B cell (primary cell): ENCODE measurements around the gene NDC80. TPM values are rescaled to one million over a fixed set of nuclear protein-coding genes. Genes with fewer than 3 reads are reported as not detected.

Source experiments
- ATAC-seq: fragments of 200-7000 bp; cut with Tn5 transposase; one replicate; pipeline ENCODE4 v1.10.0; 2021; ENCODE audit warnings: low read depth, mild to moderate bottlenecking, moderate number of reproducible peaks, moderate library complexity
- CTCF ChIA-PET: fragments of 350-600 bp; sonication (Branson Sonifier 250); formaldehyde crosslinking; loops from one replicate; lab custom pipeline; 2021; ENCODE audit warnings: antibody characterized with exemption, inconsistent platforms; lab: Charles Lee
- POLR2A ChIA-PET: fragments of 350-600 bp; sonication (Branson Sonifier 250); formaldehyde crosslinking; loops from one replicate; lab custom pipeline; 2021; ENCODE audit warnings: antibody characterized with exemption; lab: Charles Lee
- DNase-seq: peaks from one replicate; pipeline ENCODE4 v3.0.0; 2013
- H2AFZ ChIP-seq: 2 replicates; pipeline ENCODE4 v1.6.1; 2012; ENCODE audit warnings: mild to moderate bottlenecking, low read depth, low read length; ENCODE audit not compliant: insufficient read depth, poor library complexity, severe bottlenecking
- H3K27ac ChIP-seq, 2 donors: 1 replicate in 1 of 2; 2 replicates in 1 of 2; pipeline ENCODE4 v1.5.1; 2012 to 2013; ENCODE audit warnings: low read length in 2 of 2, mild to moderate bottlenecking in 2 of 2, moderate library complexity in 1 of 2
- H3K27me3 ChIP-seq, 4 experiments: fragments of 200-600 bp in 1 of 4; sonication (generic) in 1 of 4; replicated peaks in 1 of 4; 1 replicate in 2 of 4; 2 replicates in 2 of 4; pipeline versions ENCODE4 v1.6.1 to v1.7.0; 2013 to 2016; ENCODE audit warnings: low read length in 3 of 4, mild to moderate bottlenecking in 2 of 4, mixed read lengths in 1 of 4, moderate library complexity in 1 of 4; ENCODE audit not compliant: insufficient read depth in 4 of 4, control insufficient read depth in 3 of 4; ENCODE audit errors: control extremely low read depth in 1 of 4
- H3K36me3 ChIP-seq, 2 experiments: replicated peaks in 1 of 2; 1 replicate in 1 of 2; 2 replicates in 1 of 2; pipeline versions ENCODE4 v1.6.1 to v1.7.1; 2013; ENCODE audit warnings: low read length in 1 of 2; ENCODE audit not compliant: insufficient read depth in 2 of 2, control insufficient read depth in 1 of 2; ENCODE audit errors: control extremely low read depth in 1 of 2, extremely low read depth in 1 of 2
- H3K4me1 ChIP-seq, 2 donors: fragments of 200-600 bp in 1 of 2; sonication (generic) in 1 of 2; 1 replicate in 1 of 2; 2 replicates in 1 of 2; pipeline versions ENCODE4 v1.5.1 to v1.6.1; 2013 to 2017; ENCODE audit warnings: low read length in 2 of 2; ENCODE audit not compliant: control insufficient read depth in 2 of 2, insufficient read depth in 2 of 2
- H3K4me2 ChIP-seq: replicated peaks from 2 replicates; pipeline ENCODE3; 2012; ENCODE audit warnings: mild to moderate bottlenecking, low read depth, low read length; ENCODE audit not compliant: poor library complexity, severe bottlenecking
- H3K4me3 ChIP-seq, 5 experiments: fragments of 200-600 bp in 1 of 5; sonication (generic) in 1 of 5; 1 replicate in 3 of 5; 2 replicates in 2 of 5; pipeline versions ENCODE4 v1.5.1 to v1.7.0; 2011 to 2016; ENCODE audit warnings: low read length in 4 of 5, mild to moderate bottlenecking in 4 of 5, low read depth in 2 of 5, control low read depth in 1 of 5, moderate library complexity in 1 of 5; ENCODE audit not compliant: insufficient read depth in 1 of 5; ENCODE audit errors: control extremely low read depth in 1 of 5, extremely low read depth in 1 of 5
- H3K79me2 ChIP-seq: fragments of 200-600 bp; sonication (generic); one replicate; pipeline ENCODE4 v1.6.0; 2016; ENCODE audit warnings: low read length; ENCODE audit not compliant: control insufficient read depth, insufficient read depth
- H3K9ac ChIP-seq: fragments of 200-600 bp; sonication (generic); 2 replicates; pipeline ENCODE4 v1.6.1; 2017; ENCODE audit warnings: mild to moderate bottlenecking, low read length, moderate library complexity
- H3K9me3 ChIP-seq, 3 donors: one replicate each; pipeline versions ENCODE4 v1.6.1 to v1.7.1; 2013; ENCODE audit warnings: low read length in 2 of 3; ENCODE audit not compliant: control insufficient read depth in 2 of 3, insufficient read depth in 1 of 3; ENCODE audit errors: control extremely low read depth in 1 of 3
- H4K20me1 ChIP-seq: 2 replicates; pipeline ENCODE4 v1.6.0; 2012; ENCODE audit warnings: mild to moderate bottlenecking, low read length; ENCODE audit not compliant: insufficient read depth, control insufficient read depth, poor library complexity, severe bottlenecking
- H3K27ac Mint-ChIP-seq: one replicate; pipeline ENCODE4 v1.8.0; 2021; ENCODE audit warnings: mixed read lengths
- H3K27me3 Mint-ChIP-seq: one replicate; pipeline ENCODE4 v1.8.0; 2021; ENCODE audit warnings: mixed read lengths
- H3K4me1 Mint-ChIP-seq: one replicate; pipeline ENCODE4 v1.8.0; 2021; ENCODE audit warnings: mixed read lengths
- H3K4me3 Mint-ChIP-seq: one replicate; pipeline ENCODE4 v1.8.0; 2021; ENCODE audit warnings: mixed read lengths
- H3K9me3 Mint-ChIP-seq: one replicate; pipeline ENCODE4 v1.8.0; 2022; ENCODE audit warnings: mixed read lengths; ENCODE audit not compliant: insufficient read depth
- EZH2 ChIP-seq: IDR thresholded peaks from 2 replicates; pipeline ENCODE4 v1.6.1; 2012; ENCODE audit warnings: borderline replicate concordance, low read depth, mild to moderate bottlenecking, moderate library complexity, low read length; ENCODE audit not compliant: insufficient read depth, poor library complexity, severe bottlenecking
- WGBS: methylation state at CpG from one replicate; pipeline ENCODE4 v1.1.5; 2013; ENCODE audit warnings: missing lambda C conversion rate; ENCODE audit not compliant: insufficient coverage; 5-methylcytosine and 5-hydroxymethylcytosine counted together
- intact Hi-C: fragments of 100-400 bp; cut with micrococcal nuclease; formaldehyde crosslinking; loops from one replicate; pipeline ENCODE4 v1.10.0; 2022
- polyA plus RNA-seq: library from polyadenylated mRNA; depleted of rRNA; stranded (reverse); fragments of >200 nt; gene quantifications from 2 replicates; pipeline ENCODE4 v1.2.3, GENCODE V29; 2012
- total RNA-seq, 2 donors: library from RNA; stranded (reverse); fragments of 120-200 nt in 1 of 2; gene quantifications; 1 replicate in 1 of 2; 2 replicates in 1 of 2; pipeline versions ENCODE4 v1.2.3 to v1.2.4, GENCODE V29; 2013 to 2022
- TF ChIP-seq, protein P1 (sequence below): fragments of 200-600 bp; IDR thresholded peaks from one replicate; pipeline ENCODE4 v1.8.0; 2022; ENCODE audit warnings: antibody characterized with exemption, mild to moderate bottlenecking

The NDC80 gene
- total and polyA plus RNA-seq, 2 donors (not counting 1 experiment from before 2014, with no cell fraction given): 1.3 to 3.9 TPM

- ATAC-seq: no peak
- WGBS: 100% methylated on average over 2 of the region's 4 CpGs
- TF ChIP-seq, protein P1, sequence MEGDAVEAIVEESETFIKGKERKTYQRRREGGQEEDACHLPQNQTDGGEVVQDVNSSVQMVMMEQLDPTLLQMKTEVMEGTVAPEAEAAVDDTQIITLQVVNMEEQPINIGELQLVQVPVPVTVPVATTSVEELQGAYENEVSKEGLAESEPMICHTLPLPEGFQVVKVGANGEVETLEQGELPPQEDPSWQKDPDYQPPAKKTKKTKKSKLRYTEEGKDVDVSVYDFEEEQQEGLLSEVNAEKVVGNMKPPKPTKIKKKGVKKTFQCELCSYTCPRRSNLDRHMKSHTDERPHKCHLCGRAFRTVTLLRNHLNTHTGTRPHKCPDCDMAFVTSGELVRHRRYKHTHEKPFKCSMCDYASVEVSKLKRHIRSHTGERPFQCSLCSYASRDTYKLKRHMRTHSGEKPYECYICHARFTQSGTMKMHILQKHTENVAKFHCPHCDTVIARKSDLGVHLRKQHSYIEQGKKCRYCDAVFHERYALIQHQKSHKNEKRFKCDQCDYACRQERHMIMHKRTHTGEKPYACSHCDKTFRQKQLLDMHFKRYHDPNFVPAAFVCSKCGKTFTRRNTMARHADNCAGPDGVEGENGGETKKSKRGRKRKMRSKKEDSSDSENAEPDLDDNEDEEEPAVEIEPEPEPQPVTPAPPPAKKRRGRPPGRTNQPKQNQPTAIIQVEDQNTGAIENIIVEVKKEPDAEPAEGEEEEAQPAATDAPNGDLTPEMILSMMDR: no peak
- TF ChIP-seq EZH2: no peak
- ChIA-PET POLR2A (no interaction called here), CTCF (interaction anchor here (0.9 to 1.6 kb wide), 2 partner anchors 8 to 19 kb away, joined by 4 to 7 read pairs; no protein-coding TSS in a partner anchor)
- Histone ChIP-seq H2AFZ (no peak overlapping the region), H3K4me3 (no peak overlapping the region), H3K4me2 (no peak overlapping the region), H3K9ac (no peak overlapping the region), H3K9me3 (no peaks in the 10 kb centered on the region), H4K20me1 (no peaks in the 10 kb centered on the region), H3K4me1 (no peaks in the 10 kb centered on the region), H3K27me3 (no peaks in the 10 kb centered on the region), H3K27ac (no peak overlapping the region), H3K79me2 (peaks cover 3% of the 10 kb centered on the region), H3K36me3 (peaks cover 4 to 9% of the 10 kb centered on the region in 2 experiments)
- H3K27me3 Mint-ChIP-seq: no peaks in the 10 kb centered on the region
- no peak for DNase-seq
- H3K4me1 Mint-ChIP-seq: no peaks in the 10 kb centered on the region
- H3K9me3 Mint-ChIP-seq: no peaks in the 10 kb centered on the region
- H3K4me3 Mint-ChIP-seq: no peak overlapping the region
- no peak overlapping the region for H3K27ac Mint-ChIP-seq
- intact Hi-C loops: no loop called here
Observed at GRCh38 chr18:2555895-2556294, 15.5 kb upstream of the NDC80 start.

GRCh38 chr18:2557536-2557935 lies 13.8 kb upstream of the NDC80 start:
- POLR2A ChIA-PET: no interaction called here
- CTCF ChIA-PET: interaction anchor here (1.1 kb wide), 1 partner anchor 18 kb away, joined by 3 read pairs; no protein-coding TSS in a partner anchor

More at GRCh38 chr18:2557536-2557935, 13.8 kb upstream of the NDC80 start:
- intact Hi-C loops: no loop called here
- ATAC-seq: no peak
- no peaks in the 10 kb centered on the region for H3K27me3 ChIP-seq
- no peak for TF ChIP-seq EZH2
- TF ChIP-seq, protein P1: no peak
- H4K20me1 ChIP-seq: no peaks in the 10 kb centered on the region
- H3K9me3 Mint-ChIP-seq: no peaks in the 10 kb centered on the region
- H3K27ac Mint-ChIP-seq: no peak overlapping the region
- no peak overlapping the region for H3K4me3 Mint-ChIP-seq
- no peak overlapping the region for H3K27ac ChIP-seq
- H3K27me3 Mint-ChIP-seq: no peaks in the 10 kb centered on the region
- H2AFZ ChIP-seq: no peak overlapping the region
- peaks cover 4 to 6% of the 10 kb centered on the region in 2 experiments for H3K36me3 ChIP-seq
- no peaks in the 10 kb centered on the region for H3K4me1 ChIP-seq
- H3K4me3 ChIP-seq: no peak overlapping the region
- H3K79me2 ChIP-seq: peaks cover 7% of the 10 kb centered on the region
- H3K9ac ChIP-seq: no peak overlapping the region
- no peak overlapping the region for H3K4me2 ChIP-seq
- WGBS: 60% methylated on average over 1 of the region's 1 CpG
- no peak for DNase-seq
- H3K9me3 ChIP-seq: no peaks in the 10 kb centered on the region
- no peaks in the 10 kb centered on the region for H3K4me1 Mint-ChIP-seq
